H1 (cell line): ENCODE data around the gene KHDC1L. TPM values are rescaled to one million over a fixed set of nuclear protein-coding genes. Genes with fewer than 3 reads are reported as not detected.

ENCODE experiments used
- BCL11A ChIP-seq, 2 experiments: IDR thresholded peaks; one replicate each; pipeline ENCODE4 v1.6.1; 2011; ENCODE audit warnings: low read depth in 2 of 2, low read length in 2 of 2, mild to moderate bottlenecking in 2 of 2
- GABPA ChIP-seq: IDR thresholded peaks from 2 replicates; pipeline ENCODE4 v1.6.1; 2011; ENCODE audit warnings: mild to moderate bottlenecking, low read length, moderate library complexity, borderline replicate concordance; ENCODE audit not compliant: insufficient read depth
- NRF1 ChIP-seq: IDR thresholded peaks from 2 replicates; pipeline ENCODE4 v1.6.1; 2011; ENCODE audit warnings: mild to moderate bottlenecking, low read depth, low read length, improper control_type of control experiment
- RXRA ChIP-seq: IDR thresholded peaks from 2 replicates; pipeline ENCODE4 v1.6.1; 2011; ENCODE audit warnings: low read depth, mild to moderate bottlenecking, low read length, moderate library complexity; ENCODE audit not compliant: insufficient read depth
- SAP30 ChIP-seq: fragments of 300-600 bp; sonication (generic); IDR thresholded peaks from 2 replicates; pipeline ENCODE4 v1.7.1; 2012; ENCODE audit warnings: low read length, moderate library complexity, mild to moderate bottlenecking, inconsistent platforms; ENCODE audit not compliant: insufficient read depth, insufficient replicate concordance
- SRF ChIP-seq: IDR thresholded peaks from 2 replicates; pipeline ENCODE4 v1.6.1; 2011; ENCODE audit warnings: mild to moderate bottlenecking, low read depth, low read length, moderate library complexity
- polyA plus RNA-seq, 7 experiments: library from polyadenylated mRNA; depleted of rRNA in 3 of 7; stranded (reverse) in 5 of 7; unstranded in 2 of 7; fragments of >200 nt in 5 of 7; fragments of 200-250 nt in 2 of 7; gene quantifications; 1 replicate in 5 of 7; 2 replicates in 1 of 7; 4 replicates in 1 of 7; pipeline versions ENCODE4 v1.2.1 to v1.2.3, GENCODE V29; 2011 to 2013; ENCODE audit warnings: missing spikeins in 2 of 7, mixed read lengths in 2 of 7
- total RNA-seq: library from RNA; stranded (reverse); fragmentation: NEBNext Ultra II Directional; extraction: Animal tissue kit (Norgen Biotek cat#: 25700); gene quantifications from 2 replicates; pipeline ENCODE4 v1.2.1, GENCODE V29; 2021
- TF ChIP-seq, protein P1 (sequence below), 3 experiments: IDR thresholded peaks; 1 replicate in 2 of 3; 2 replicates in 1 of 3; pipeline versions ENCODE4 v1.5.1 to v1.6.1; 2011; ENCODE audit warnings: low read length in 3 of 3, mild to moderate bottlenecking in 3 of 3, inconsistent platforms in 2 of 3, low read depth in 1 of 3, moderate library complexity in 1 of 3; ENCODE audit not compliant: insufficient read depth in 1 of 3; ENCODE audit errors: control extremely low read depth in 1 of 3

KHDC1L gene
- total and polyA plus RNA-seq, 2 of the 8 experiments (the other 6 are each of a cell fraction or from before 2014, with no cell fraction given), result 0.14 TPM; not detected in 1

DNA sequence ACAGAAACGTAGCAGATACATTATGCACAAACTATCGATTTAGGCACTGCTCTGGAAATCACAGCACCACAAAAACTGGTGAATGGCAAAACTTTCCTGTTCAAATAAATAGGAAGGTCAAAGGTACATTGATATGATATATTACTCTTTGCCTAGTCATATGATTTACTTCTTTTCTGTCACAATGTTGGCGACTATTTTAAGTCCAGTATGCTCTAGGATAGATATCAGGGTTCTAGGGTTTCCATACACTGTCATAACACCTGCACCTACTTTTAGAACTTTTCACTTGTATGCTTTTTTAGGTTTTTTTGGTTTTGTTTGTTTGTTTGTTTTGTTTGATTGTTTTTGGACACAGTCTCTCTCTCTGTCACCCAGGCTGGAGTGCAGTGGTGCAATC lies 25.0 kb downstream of the KHDC1L start (continued):
- TF ChIP-seq, protein P1, sequence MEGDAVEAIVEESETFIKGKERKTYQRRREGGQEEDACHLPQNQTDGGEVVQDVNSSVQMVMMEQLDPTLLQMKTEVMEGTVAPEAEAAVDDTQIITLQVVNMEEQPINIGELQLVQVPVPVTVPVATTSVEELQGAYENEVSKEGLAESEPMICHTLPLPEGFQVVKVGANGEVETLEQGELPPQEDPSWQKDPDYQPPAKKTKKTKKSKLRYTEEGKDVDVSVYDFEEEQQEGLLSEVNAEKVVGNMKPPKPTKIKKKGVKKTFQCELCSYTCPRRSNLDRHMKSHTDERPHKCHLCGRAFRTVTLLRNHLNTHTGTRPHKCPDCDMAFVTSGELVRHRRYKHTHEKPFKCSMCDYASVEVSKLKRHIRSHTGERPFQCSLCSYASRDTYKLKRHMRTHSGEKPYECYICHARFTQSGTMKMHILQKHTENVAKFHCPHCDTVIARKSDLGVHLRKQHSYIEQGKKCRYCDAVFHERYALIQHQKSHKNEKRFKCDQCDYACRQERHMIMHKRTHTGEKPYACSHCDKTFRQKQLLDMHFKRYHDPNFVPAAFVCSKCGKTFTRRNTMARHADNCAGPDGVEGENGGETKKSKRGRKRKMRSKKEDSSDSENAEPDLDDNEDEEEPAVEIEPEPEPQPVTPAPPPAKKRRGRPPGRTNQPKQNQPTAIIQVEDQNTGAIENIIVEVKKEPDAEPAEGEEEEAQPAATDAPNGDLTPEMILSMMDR (IDR thresholded peaks at IDR 0.05; ENCODE audit: control extremely low read depth in 1 of 3, insufficient read depth in 1 of 3, low read depth in 1 of 3, low read length in 3 of 3), result no peak
- TF ChIP-seq RXRA, result no peak
- TF ChIP-seq SRF, result no peak
- no peak for TF ChIP-seq SAP30
- no peak for TF ChIP-seq NRF1
- no peak for TF ChIP-seq BCL11A (IDR thresholded peaks at IDR 0.05; ENCODE audit: low read depth in 2 of 2, low read length in 2 of 2)
- no peak for TF ChIP-seq GABPA
